Stimulated activated CD8-positive, alpha-beta memory T cell treated with anti-CD3 and anti-CD28 coated beads, Interleukin-4, amount 100 ng/mL, for 48 hours (primary cell): ENCODE measurements around the gene FOXK2.
"Not testable (repeated sequence)": the region's sequence is repeated elsewhere in the genome, so short reads cannot be mapped to it uniquely, and the experiment has no call there.

ENCODE experiments used
- DNase-seq: peaks from one replicate; pipeline ENCODE4 v3.0.0-alpha.2; 2020

Gene FOXK2

GRCh38 chr17:82566129-82566960 lies 46.8 kb downstream of the FOXK2 start:
- no peak for DNase-seq

GRCh38 chr17:82567286-82567685 lies 47.8 kb downstream of the FOXK2 start:
- no peak for DNase-seq

- no peak for DNase-seq
Observed at GRCh38 chr17:82568997-82569393, 49.5 kb downstream of the FOXK2 start.

GRCh38 chr17:82569621-82570020 lies 50.1 kb downstream of the FOXK2 start:
- no peak for DNase-seq

- no peak for DNase-seq
Observed at GRCh38 chr17:82570277-82570676, 50.7 kb downstream of the FOXK2 start.

GRCh38 chr17:82571855-82572254 lies 52.3 kb downstream of the FOXK2 start:
- DNase-seq, result no peak

- DNase-seq, result no peak
Observed at GRCh38 chr17:82574041-82574440, 54.5 kb downstream of the FOXK2 start.

GRCh38 chr17:82575581-82576221 lies 56.2 kb downstream of the FOXK2 start:
- DNase-seq, result not testable (repeated sequence)

- no peak for DNase-seq
Observed at GRCh38 chr17:82577300-82577699, 57.8 kb downstream of the FOXK2 start.

- DNase-seq, result not testable (repeated sequence)
Observed at GRCh38 chr17:82579969-82580368, 60.4 kb downstream of the FOXK2 start.

GRCh38 chr17:82582213-82582612 lies 62.7 kb downstream of the FOXK2 start:
- no peak for DNase-seq

- no peak for DNase-seq
Observed at GRCh38 chr17:82582709-82583108, 63.2 kb downstream of the FOXK2 start.

- no peak for DNase-seq
Observed at GRCh38 chr17:82583720-82584234, 64.2 kb downstream of the FOXK2 start.

- not testable (repeated sequence) for DNase-seq
Observed at GRCh38 chr17:82585935-82586575, 66.5 kb downstream of the FOXK2 start.

- no peak for DNase-seq
Observed at GRCh38 chr17:82586576-82587233, 67.2 kb downstream of the FOXK2 start.

GRCh38 chr17:82587234-82588086 lies 67.9 kb downstream of the FOXK2 start:
- DNase-seq, result no peak

- DNase-seq, result no peak
Observed at GRCh38 chr17:82588266-82589175, 69.0 kb downstream of the FOXK2 start.

GRCh38 chr17:82589851-82590180 lies 70.3 kb downstream of the FOXK2 start:
- no peak for DNase-seq

GRCh38 chr17:82590216-82590615 lies 70.7 kb downstream of the FOXK2 start:
- DNase-seq, result no peak

- no peak for DNase-seq
Observed at GRCh38 chr17:82590881-82591539, 71.5 kb downstream of the FOXK2 start.
